ENCODE measurements around the gene DYNC1H1. TPM values are rescaled to one million over a fixed set of nuclear protein-coding genes. Genes with fewer than 3 reads are reported as not detected.

DYNC1H1 gene
- total and polyA plus RNA-seq, 2 of the 13 experiments (the other 11 are each of a cell fraction or from before 2014, with no cell fraction given): 74.4 to 239 TPM

GRCh38 chr14:102026934-102027333, 62.6 kb downstream of the DYNC1H1 start (continued):
- no peak for TF ChIP-seq AGO2 (optimal IDR thresholded peaks at IDR 0.05; ENCODE audit: low read depth, low read length)
- TF ChIP-seq ZNF772 (CRISPR knock-in tag; IDR thresholded peaks at IDR 0.05): no peak
- no peak for TF ChIP-seq ZNF83 (CRISPR knock-in tag; IDR thresholded peaks at IDR 0.05; ENCODE audit: borderline replicate concordance)

DNA sequence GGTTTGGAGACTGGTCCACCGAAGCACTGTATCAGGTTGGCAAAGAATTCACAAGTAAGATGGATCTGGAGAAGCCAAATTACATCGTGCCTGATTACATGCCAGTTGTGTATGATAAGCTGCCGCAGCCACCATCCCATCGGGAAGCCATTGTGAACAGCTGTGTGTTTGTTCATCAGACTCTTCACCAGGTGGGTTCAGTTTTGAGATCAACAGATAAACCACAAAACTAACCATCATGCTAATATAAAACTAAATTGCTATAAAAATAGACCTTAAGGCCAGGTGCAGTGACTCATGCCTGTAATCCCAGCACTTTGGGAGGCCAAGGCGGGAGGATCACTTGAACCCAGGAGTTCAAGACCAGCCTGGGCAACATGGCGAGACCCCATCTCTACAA, 63.6 kb downstream of the DYNC1H1 start:
- FAIRE-seq: no peak
- Histone ChIP-seq H3K9me3 (ENCODE audit: low read length) (no peaks in the 10 kb centered on the region), H3K9ac (ENCODE audit: insufficient read depth, low read depth, low read length) (no peak overlapping the region), H3K36me3 (replicated peaks in 1 of 2; ENCODE audit: control insufficient read depth in 1 of 2, insufficient read depth in 2 of 2, low read length in 2 of 2) (peaks cover 50 to 86% of the 10 kb centered on the region in 2 experiments), H3K4me2 (ENCODE audit: low read depth, low read length) (no peak overlapping the region), H3K79me2 (ENCODE audit: insufficient read depth, low read length) (no peaks in the 10 kb centered on the region), H4K20me1 (ENCODE audit: insufficient read depth, low read length) (no peaks in the 10 kb centered on the region; the same call in 1 of the 2 replicates), H3K4me1 (ENCODE audit: insufficient read depth, low read length) (no peaks in the 10 kb centered on the region; the same call in 1 of the 2 replicates), H3K27ac (ENCODE audit: extremely low read length, insufficient read depth, low read length) (no peak overlapping the region), H3K27me3 (ENCODE audit: control insufficient read depth in 1 of 2, insufficient read depth in 2 of 2, low read length in 2 of 2) (no peaks in the 10 kb centered on the region), H2AFZ (ENCODE audit: low read length) (no peak overlapping the region), H3K4me3 (replicated peaks in 1 of 3; ENCODE audit: insufficient read depth in 1 of 3, low read depth in 2 of 3, low read length in 3 of 3) (no peak overlapping the region)
- intact Hi-C loops (cut with micrococcal nuclease; ENCODE audit: unreplicated experiment): no loop called here
- TF ChIP-seq SMAD9 (CRISPR knock-in tag; IDR thresholded peaks at IDR 0.05): no peak
- TF ChIP-seq NCOA2 (CRISPR knock-in tag; IDR thresholded peaks at IDR 0.05): no peak
- in situ Hi-C loops (cut with HindIII; ENCODE audit: extremely low pct_ligation_motif_present, low pct_unique_long_range_greater_than_20kb): no loop called here
- no TSS peak for BruUV-seq (replicated peaks)
- 97% methylated on average over 6 of the region's 6 CpGs for WGBS (ENCODE audit: low lambda C conversion rate)
- no peak for ATAC-seq
- ChIA-PET POLR2A (no interaction called here), CTCF (ENCODE audit: low intra/inter-chr PET ratio, low total read pairs) (no interaction called here)
- no peak for DNase-seq (ENCODE audit: low spot score)

- CTCF ChIA-PET (ENCODE audit: low intra/inter-chr PET ratio, low total read pairs): no interaction called here
- ATAC-seq (no peak), FAIRE-seq (no peak), DNase-seq (ENCODE audit: low spot score) (no peak)
- 100% methylated on average over 3 of the region's 3 CpGs for WGBS (ENCODE audit: low lambda C conversion rate)
- Histone ChIP-seq H3K9me3 (ENCODE audit: low read length) (no peaks in the 10 kb centered on the region), H3K4me3 (replicated peaks in 1 of 3; ENCODE audit: insufficient read depth in 1 of 3, low read depth in 2 of 3, low read length in 3 of 3) (no peak overlapping the region), H3K27ac (ENCODE audit: extremely low read length, insufficient read depth, low read length) (no peak overlapping the region), H4K20me1 (ENCODE audit: insufficient read depth, low read length) (no peaks in the 10 kb centered on the region; the same call in 1 of the 2 replicates), H3K79me2 (ENCODE audit: insufficient read depth, low read length) (no peaks in the 10 kb centered on the region), H3K27me3 (ENCODE audit: control insufficient read depth in 1 of 2, insufficient read depth in 2 of 2, low read length in 2 of 2) (no peaks in the 10 kb centered on the region), H3K9ac (ENCODE audit: insufficient read depth, low read depth, low read length) (no peak overlapping the region), H3K4me2 (ENCODE audit: low read depth, low read length) (no peak overlapping the region), H3K36me3 (replicated peaks in 1 of 2; ENCODE audit: control insufficient read depth in 1 of 2, insufficient read depth in 2 of 2, low read length in 2 of 2) (peaks cover 55 to 86% of the 10 kb centered on the region in 2 experiments), H2AFZ (ENCODE audit: low read length) (no peak overlapping the region), H3K4me1 (ENCODE audit: insufficient read depth, low read length) (no peaks in the 10 kb centered on the region; the same call in 1 of the 2 replicates)
- POLR2A ChIA-PET: no interaction called here
- in situ Hi-C loops (cut with HindIII; ENCODE audit: extremely low pct_ligation_motif_present, low pct_unique_long_range_greater_than_20kb): no loop called here
- intact Hi-C loops (cut with micrococcal nuclease; ENCODE audit: unreplicated experiment): no loop called here
- TF ChIP-seq TBL1XR1 (IDR thresholded peaks at IDR 0.05; ENCODE audit: borderline replicate concordance, low read length, partially characterized antibody): no peak
- no peak for TF ChIP-seq ZBTB8A (CRISPR knock-in tag; IDR thresholded peaks at IDR 0.05; ENCODE audit: borderline replicate concordance, low read depth)
- TF ChIP-seq ZNF562 (CRISPR knock-in tag; IDR thresholded peaks at IDR 0.05; ENCODE audit: borderline replicate concordance): no peak
- no peak for TF ChIP-seq ZNF605 (CRISPR knock-in tag; IDR thresholded peaks at IDR 0.05)
- no peak for TF ChIP-seq MEIS2 (CRISPR knock-in tag; IDR thresholded peaks at IDR 0.05)
- TF ChIP-seq ZNF550 (CRISPR knock-in tag; IDR thresholded peaks at IDR 0.05; ENCODE audit: borderline replicate concordance): no peak
- TF ChIP-seq ZNF317 (CRISPR knock-in tag; IDR thresholded peaks at IDR 0.05): no peak
- no peak for TF ChIP-seq ZFP90 (CRISPR knock-in tag; IDR thresholded peaks at IDR 0.05; ENCODE audit: borderline replicate concordance)
- BruUV-seq (replicated peaks): no TSS peak
These were observed 64.4 kb downstream of the DYNC1H1 start for GRCh38 chr14:102028733-102029132.
